Lung (tissue), 12 donors: Measurements from ENCODE around the gene AGMO. TPM values are rescaled to one million over a fixed set of nuclear protein-coding genes. Genes with fewer than 3 reads are reported as not detected.

ENCODE experiments used
- ATAC-seq: fragments of 200-7000 bp; cut with Tn5 transposase; one replicate; pipeline ENCODE4 v1.9.1; 2020; ENCODE audit warnings: moderate number of reproducible peaks; ENCODE audit not compliant: insufficient read depth, low FRiP score
- DNase-seq, 3 donors: peaks; one replicate each; pipeline ENCODE4 v3.0.0-alpha.2; 2013 to 2017
- H3K27ac ChIP-seq, 2 donors: one replicate each; pipeline ENCODE4 v1.5.1; 2013; ENCODE audit warnings: mild to moderate bottlenecking in 2 of 2, moderate library complexity in 2 of 2, control low read depth in 1 of 2, inconsistent platforms in 1 of 2, low read depth in 1 of 2, low read length in 1 of 2
- H3K27me3 ChIP-seq, 3 donors: one replicate each; pipeline ENCODE4 v1.5.1; 2013; ENCODE audit warnings: low read length in 2 of 3; ENCODE audit not compliant: control insufficient read depth in 3 of 3, insufficient read depth in 3 of 3
- H3K36me3 ChIP-seq, 4 donors: one replicate each; pipeline ENCODE4 v1.5.1; 2013; ENCODE audit warnings: low read length in 4 of 4, mild to moderate bottlenecking in 1 of 4, moderate library complexity in 1 of 4; ENCODE audit not compliant: control insufficient read depth in 4 of 4, insufficient read depth in 4 of 4
- H3K4me1 ChIP-seq, 5 donors: one replicate each; pipeline ENCODE4 v1.5.1; 2013; ENCODE audit warnings: low read length in 5 of 5, mild to moderate bottlenecking in 2 of 5, moderate library complexity in 1 of 5; ENCODE audit not compliant: control insufficient read depth in 5 of 5, insufficient read depth in 5 of 5
- H3K4me3 ChIP-seq: one replicate; pipeline ENCODE4 v1.5.1; 2013; ENCODE audit warnings: mild to moderate bottlenecking, control low read depth, moderate library complexity
- H3K9ac ChIP-seq, 2 donors: one replicate each; pipeline ENCODE4 v1.5.1; 2013; ENCODE audit warnings: low read length in 2 of 2, control low read depth in 1 of 2; ENCODE audit not compliant: insufficient read depth in 1 of 2
- H3K9me3 ChIP-seq, 4 donors: one replicate each; pipeline ENCODE4 v1.5.1; 2013; ENCODE audit warnings: low read length in 3 of 4, mild to moderate bottlenecking in 1 of 4, moderate library complexity in 1 of 4; ENCODE audit not compliant: control insufficient read depth in 4 of 4, insufficient read depth in 3 of 4
- CTCF ChIP-seq: IDR thresholded peaks from 2 replicates; pipeline ENCODE4 v1.5.1; 2012; ENCODE audit warnings: mild to moderate bottlenecking; ENCODE audit errors: control extremely low read depth, extremely low read depth
- WGBS, 2 donors: extraction: QIAGEN DNeasy Blood & Tissue Kit; methylation state at CpG; one replicate each; pipeline ENCODE4 v1.1.7; 2013; 5-methylcytosine and 5-hydroxymethylcytosine counted together
- polyA plus RNA-seq, 2 donors: library from polyadenylated mRNA; stranded (reverse); fragments of 200-250 nt; gene quantifications; one replicate each; pipeline ENCODE4 v1.2.1, GENCODE V29; 2013
- total RNA-seq, 2 donors: library from RNA; depleted of rRNA in 1 of 2; stranded (reverse); fragments of >200 nt in 1 of 2; gene quantifications; one replicate each; pipeline ENCODE4 v1.2.1, GENCODE V29; 2014 to 2021
- donor health status: control.
- donor health status: control.
- donor health status: Bipolar disorder and iron deficiency.
- donor health status: healthy.
- donor health status: DM: yes; HTN: yes; CAD: no.

Gene AGMO
- total and polyA plus RNA-seq, 4 donors, result 0.03 to 0.74 (median 0.11) TPM

DNA sequence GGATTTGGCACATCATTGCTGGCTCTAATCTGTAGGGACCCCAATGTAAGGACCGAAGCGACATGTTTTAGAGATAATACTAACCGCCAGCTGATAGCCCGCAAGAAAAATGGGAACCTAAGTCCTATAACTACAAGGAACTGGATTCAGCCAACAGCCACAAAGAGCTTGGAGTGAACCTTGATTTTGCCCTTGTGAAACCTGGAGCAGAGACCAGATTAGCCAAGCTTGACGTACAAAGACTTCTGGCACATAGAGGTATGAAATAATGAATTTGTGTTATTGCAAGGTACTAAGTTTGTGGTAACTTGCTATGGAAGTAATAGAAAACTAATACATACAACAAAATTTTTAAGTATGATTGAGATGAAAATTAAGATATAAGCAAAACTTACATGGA is 246.9 kb downstream of the AGMO start:
- Histone ChIP-seq H3K27ac (no peak overlapping the region), H3K4me1 (no peaks in the 10 kb centered on the region), H3K9ac (no peak overlapping the region), H3K4me3 (no peak overlapping the region), H3K27me3 (no peaks in the 10 kb centered on the region), H3K9me3 (peaks cover 0 to 2% (median under 1%) of the 10 kb centered on the region in 4 donors), H3K36me3 (no peaks in the 10 kb centered on the region)
- no peak for TF ChIP-seq CTCF
- 97 to 98% methylated on average over 5 of the region's 5 CpGs for WGBS, 2 donors
- DNase-seq (no peak), ATAC-seq (no peak)

GRCh38 chr7:15313361-15313760 is 248.5 kb downstream of the AGMO start:
- ATAC-seq (no peak), DNase-seq (peak in 1 of 3 donors; percentile 26)
- Histone ChIP-seq H3K4me1 (no peaks in the 10 kb centered on the region), H3K9ac (no peak overlapping the region), H3K9me3 (peaks cover 0 to 2% (median under 1%) of the 10 kb centered on the region in 4 donors), H3K27ac (no peak overlapping the region), H3K27me3 (no peaks in the 10 kb centered on the region), H3K4me3 (no peak overlapping the region), H3K36me3 (no peaks in the 10 kb centered on the region)
- TF ChIP-seq CTCF, result no peak
- 32 to 39% methylated on average over 1 of the region's 1 CpG for WGBS, 2 donors

DNA sequence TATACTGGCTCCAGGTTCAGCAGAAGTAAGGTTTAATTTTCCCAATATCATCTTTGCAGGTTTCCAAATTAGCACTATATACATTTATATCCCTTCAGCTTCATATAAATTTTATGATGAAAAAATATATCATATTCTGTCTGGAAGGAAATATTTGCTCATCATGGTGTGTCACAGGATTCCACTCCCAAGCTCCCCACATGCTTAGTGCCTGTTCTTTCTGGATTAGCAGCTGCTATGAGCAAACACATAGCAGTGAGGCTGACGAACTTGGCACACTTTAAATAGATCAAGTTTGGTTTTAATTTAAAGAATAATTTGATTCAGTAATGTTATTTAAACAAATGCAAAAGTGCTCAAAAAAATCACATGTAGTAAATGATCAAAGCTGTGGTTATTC is 251.9 kb downstream of the AGMO start:
- Histone ChIP-seq H3K27ac (no peak overlapping the region), H3K4me1 (no peaks in the 10 kb centered on the region), H3K4me3 (no peak overlapping the region), H3K36me3 (no peaks in the 10 kb centered on the region), H3K27me3 (no peaks in the 10 kb centered on the region), H3K9me3 (peaks cover 0 to 2% (median under 1%) of the 10 kb centered on the region in 4 donors), H3K9ac (no peak overlapping the region)
- 74 to 85% methylated on average over 1 of the region's 1 CpG for WGBS, 2 donors
- no peak for TF ChIP-seq CTCF
- ATAC-seq (no peak), DNase-seq (peak in 1 of 3 donors; percentile 35)

GRCh38 chr7:15308821-15309220 is 253.0 kb downstream of the AGMO start:
- WGBS, 2 donors, result 93 to 96% methylated on average over 3 of the region's 3 CpGs
- ATAC-seq (no peak), DNase-seq (no peak)
- Histone ChIP-seq H3K4me3 (no peak overlapping the region), H3K4me1 (no peaks in the 10 kb centered on the region), H3K27me3 (no peaks in the 10 kb centered on the region), H3K9me3 (peaks cover 0 to 2% (median under 1%) of the 10 kb centered on the region in 4 donors), H3K36me3 (no peaks in the 10 kb centered on the region), H3K9ac (no peak overlapping the region), H3K27ac (no peak overlapping the region)
- TF ChIP-seq CTCF, result no peak
